ENCODE measurements around the gene LRP2BP.

DNA sequence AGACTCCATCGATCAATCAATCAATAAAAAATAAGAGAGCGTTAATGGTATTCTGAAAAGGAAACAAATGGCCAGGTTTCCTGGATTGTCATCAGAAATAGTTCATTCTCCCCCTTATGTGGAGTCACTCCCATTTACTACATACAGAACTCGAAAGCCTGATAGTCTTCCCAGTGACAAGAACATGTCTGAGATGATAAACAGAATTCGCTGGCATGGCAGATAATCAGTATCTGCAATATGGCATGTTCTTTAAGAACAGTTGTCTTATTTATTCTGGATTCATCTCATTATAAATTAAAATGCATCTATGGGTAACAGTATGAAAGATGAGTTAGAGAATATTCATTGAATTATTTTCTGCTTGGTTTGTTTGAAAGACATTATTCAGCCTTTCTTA is 61.4 kb downstream of the LRP2BP start:
- TF ChIP-seq, protein P1, sequence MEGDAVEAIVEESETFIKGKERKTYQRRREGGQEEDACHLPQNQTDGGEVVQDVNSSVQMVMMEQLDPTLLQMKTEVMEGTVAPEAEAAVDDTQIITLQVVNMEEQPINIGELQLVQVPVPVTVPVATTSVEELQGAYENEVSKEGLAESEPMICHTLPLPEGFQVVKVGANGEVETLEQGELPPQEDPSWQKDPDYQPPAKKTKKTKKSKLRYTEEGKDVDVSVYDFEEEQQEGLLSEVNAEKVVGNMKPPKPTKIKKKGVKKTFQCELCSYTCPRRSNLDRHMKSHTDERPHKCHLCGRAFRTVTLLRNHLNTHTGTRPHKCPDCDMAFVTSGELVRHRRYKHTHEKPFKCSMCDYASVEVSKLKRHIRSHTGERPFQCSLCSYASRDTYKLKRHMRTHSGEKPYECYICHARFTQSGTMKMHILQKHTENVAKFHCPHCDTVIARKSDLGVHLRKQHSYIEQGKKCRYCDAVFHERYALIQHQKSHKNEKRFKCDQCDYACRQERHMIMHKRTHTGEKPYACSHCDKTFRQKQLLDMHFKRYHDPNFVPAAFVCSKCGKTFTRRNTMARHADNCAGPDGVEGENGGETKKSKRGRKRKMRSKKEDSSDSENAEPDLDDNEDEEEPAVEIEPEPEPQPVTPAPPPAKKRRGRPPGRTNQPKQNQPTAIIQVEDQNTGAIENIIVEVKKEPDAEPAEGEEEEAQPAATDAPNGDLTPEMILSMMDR (optimal IDR thresholded peaks at IDR 0.05 in 1 of 3, IDR thresholded peaks at IDR 0.05 in 1 of 3, conservative IDR thresholded peaks at IDR 0.05 in 1 of 3; ENCODE audit: extremely low read depth in 1 of 3, insufficient read depth in 2 of 3, low read length in 3 of 3), result no peak
- TF ChIP-seq EZH2 (IDR thresholded peaks at IDR 0.05; ENCODE audit: low read length), result no peak

Data from keratinocyte (primary cell).